Fibroblast of lung (primary cell): ENCODE data around the gene COL8A1. TPM values are rescaled to one million over a fixed set of nuclear protein-coding genes. Genes with fewer than 3 reads are reported as not detected.

Source experiments
- DNase-seq, 2 donors: peaks; one replicate each; pipeline versions ENCODE4 v3.0.0 to v3.0.0-alpha.2; 2010; ENCODE audit warnings: low read depth in 2 of 2
- H2AFZ ChIP-seq: 2 replicates; pipeline ENCODE4 v1.5.1; 2012; ENCODE audit warnings: low read length, control low read depth, inconsistent platforms
- H3K27ac ChIP-seq: 2 replicates; pipeline ENCODE4 v1.5.1; 2011; ENCODE audit warnings: low read length, control low read depth; ENCODE audit not compliant: insufficient read depth
- H3K27me3 ChIP-seq: 2 replicates; pipeline ENCODE4 v1.5.1; 2011; ENCODE audit warnings: mild to moderate bottlenecking, low read length; ENCODE audit not compliant: control insufficient read depth, insufficient read depth
- H3K36me3 ChIP-seq: 2 replicates; pipeline ENCODE4 v1.5.1; 2011; ENCODE audit warnings: low read length; ENCODE audit not compliant: control insufficient read depth, insufficient read depth
- H3K4me1 ChIP-seq: 2 replicates; pipeline ENCODE4 v1.5.1; 2011; ENCODE audit warnings: low read length; ENCODE audit not compliant: control insufficient read depth, insufficient read depth; ENCODE audit errors: extremely low read depth
- H3K4me2 ChIP-seq: 2 replicates; pipeline ENCODE4 v1.5.1; 2011; ENCODE audit warnings: low read length, control low read depth; ENCODE audit not compliant: insufficient read depth; ENCODE audit errors: extremely low read depth
- H3K4me3 ChIP-seq, 4 experiments: fragments of 200-600 bp in 1 of 4; sonication (generic) in 1 of 4; replicated peaks in 1 of 4; 2 replicates each; pipeline ENCODE4 v1.5.1; 2011 to 2016; ENCODE audit warnings: low read length in 4 of 4, low read depth in 3 of 4, mild to moderate bottlenecking in 3 of 4, control low read depth in 2 of 4, inconsistent platforms in 1 of 4, mixed read lengths in 1 of 4; ENCODE audit not compliant: insufficient read depth in 1 of 4; ENCODE audit errors: control extremely low read depth in 1 of 4
- H3K79me2 ChIP-seq: 2 replicates; pipeline ENCODE4 v1.5.1; 2012; ENCODE audit warnings: mild to moderate bottlenecking, low read length, inconsistent platforms; ENCODE audit not compliant: control insufficient read depth, insufficient read depth
- H3K9ac ChIP-seq: 2 replicates; pipeline ENCODE4 v1.5.1; 2011; ENCODE audit warnings: mild to moderate bottlenecking, low read length, control low read depth; ENCODE audit not compliant: insufficient read depth
- H3K9me3 ChIP-seq: 2 replicates; pipeline ENCODE4 v1.5.1; 2012; ENCODE audit warnings: low read depth, low read length; ENCODE audit not compliant: control insufficient read depth, insufficient read depth
- H4K20me1 ChIP-seq: 2 replicates; pipeline ENCODE4 v1.5.1; 2011; ENCODE audit warnings: low read length; ENCODE audit not compliant: control insufficient read depth, insufficient read depth; ENCODE audit errors: extremely low read depth
- CTCF ChIP-seq, 2 donors: IDR thresholded peaks in 1 of 2; conservative IDR thresholded peaks in 1 of 2; 1 replicate in 1 of 2; 2 replicates in 1 of 2; pipeline ENCODE4 v1.5.1; 2011 to 2012; ENCODE audit warnings: low read length in 2 of 2, control low read depth in 1 of 2, inconsistent platforms in 1 of 2, low read depth in 1 of 2, mild to moderate bottlenecking in 1 of 2
- EZH2 ChIP-seq: IDR thresholded peaks from 2 replicates; pipeline ENCODE4 v1.5.1; 2012; ENCODE audit warnings: low read length, control low read depth, mild to moderate bottlenecking; ENCODE audit errors: missing control alignments
- polyA plus RNA-seq, 2 donors: library from polyadenylated mRNA; depleted of rRNA in 1 of 2; stranded (reverse) in 1 of 2; unstranded in 1 of 2; fragments of >200 nt; gene quantifications; 2 replicates each; pipeline ENCODE4 v1.2.1, GENCODE V29; 2011 to 2012; ENCODE audit warnings: missing spikeins in 1 of 2
- total RNA-seq: library from RNA; depleted of rRNA; stranded (reverse); fragments of >200 nt; gene quantifications from 2 replicates; pipeline ENCODE4 v1.2.1, GENCODE V29; 2014

Gene COL8A1
- total and polyA plus RNA-seq, 2 donors (not counting 1 experiment from before 2014, with no cell fraction given) = 85.4 to 215 TPM

DNA sequence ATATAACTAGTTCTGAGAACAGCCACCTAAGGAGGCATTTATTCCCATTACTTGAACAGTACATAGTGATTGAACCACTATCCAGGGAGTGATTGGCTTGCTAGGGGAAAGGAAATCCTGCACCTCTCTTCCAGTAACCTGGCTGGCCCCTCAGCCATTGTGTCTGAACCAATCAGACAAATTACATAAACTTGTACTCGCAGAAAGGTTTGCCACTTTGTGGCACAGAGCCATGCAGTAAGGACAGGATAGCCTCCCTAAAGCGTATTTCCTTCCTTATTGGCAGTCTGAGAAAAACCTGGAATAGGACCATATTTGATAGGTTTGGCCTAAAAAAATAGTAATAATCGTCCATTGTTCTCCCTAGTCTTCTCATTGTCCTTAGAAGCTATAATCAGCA, 198.3 kb downstream of the COL8A1 start:
- no peak for DNase-seq
- Histone ChIP-seq H3K4me2 (no peak overlapping the region), H3K4me1 (peaks cover 2% of the 10 kb centered on the region), H2AFZ (no peak overlapping the region), H3K27ac (no peak overlapping the region), H3K4me3 (no peak overlapping the region), H3K36me3 (no peaks in the 10 kb centered on the region), H3K27me3 (no peaks in the 10 kb centered on the region), H3K9ac (no peak overlapping the region), H3K9me3 (no peaks in the 10 kb centered on the region), H3K79me2 (no peaks in the 10 kb centered on the region), H4K20me1 (no peaks in the 10 kb centered on the region)
- TF ChIP-seq EZH2 = no peak
- no peak for TF ChIP-seq CTCF (conservative IDR thresholded peaks at IDR 0.05 in 1 of 2, IDR thresholded peaks at IDR 0.05 in 1 of 2; ENCODE audit: low read depth in 1 of 2, low read length in 2 of 2)

GRCh38 chr3:99837715-99838114, 199.3 kb downstream of the COL8A1 start:
- Histone ChIP-seq H3K9me3 (no peaks in the 10 kb centered on the region), H3K4me3 (no peak overlapping the region), H3K4me1 (peaks cover 2% of the 10 kb centered on the region), H3K9ac (no peak overlapping the region), H2AFZ (no peak overlapping the region), H3K27me3 (no peaks in the 10 kb centered on the region), H3K79me2 (peaks cover 2% of the 10 kb centered on the region), H4K20me1 (no peaks in the 10 kb centered on the region), H3K4me2 (no peak overlapping the region), H3K27ac (no peak overlapping the region), H3K36me3 (no peaks in the 10 kb centered on the region)
- TF ChIP-seq CTCF (conservative IDR thresholded peaks at IDR 0.05 in 1 of 2, IDR thresholded peaks at IDR 0.05 in 1 of 2; ENCODE audit: low read depth in 1 of 2, low read length in 2 of 2) (no peak), EZH2 (no peak)
- DNase-seq = no peak

DNA sequence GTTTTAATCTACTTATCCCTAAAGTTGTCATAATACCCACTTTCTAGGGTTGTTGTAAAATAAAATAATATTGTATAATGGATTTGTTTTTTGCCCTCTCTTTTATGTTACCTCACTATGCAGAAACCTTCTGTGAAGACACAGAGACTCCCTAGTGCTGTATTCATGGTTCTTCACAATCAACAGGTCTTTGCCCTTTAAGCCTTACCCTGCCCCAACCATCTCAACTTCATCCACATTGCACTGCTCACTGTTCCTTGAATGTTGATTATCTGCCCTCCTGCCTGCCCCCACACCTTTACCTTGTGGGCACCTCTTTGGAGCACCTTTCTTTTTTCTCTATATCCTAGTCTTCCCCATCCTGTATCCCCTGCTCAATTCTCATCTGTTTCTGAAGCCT, 200.4 kb downstream of the COL8A1 start:
- TF ChIP-seq CTCF (conservative IDR thresholded peaks at IDR 0.05 in 1 of 2, IDR thresholded peaks at IDR 0.05 in 1 of 2; ENCODE audit: low read depth in 1 of 2, low read length in 2 of 2) = no peak
- no peak for TF ChIP-seq EZH2
- H2AFZ ChIP-seq = no peak overlapping the region
- H4K20me1 ChIP-seq = no peaks in the 10 kb centered on the region
- no peak overlapping the region for H3K4me2 ChIP-seq
- H3K9me3 ChIP-seq = no peaks in the 10 kb centered on the region
- peaks cover 2% of the 10 kb centered on the region for H3K79me2 ChIP-seq
- no peaks in the 10 kb centered on the region for H3K27me3 ChIP-seq
- peaks cover 2% of the 10 kb centered on the region for H3K4me1 ChIP-seq
- no peak overlapping the region for H3K27ac ChIP-seq
- H3K4me3 ChIP-seq = no peak overlapping the region
- H3K9ac ChIP-seq = no peak overlapping the region
- no peaks in the 10 kb centered on the region for H3K36me3 ChIP-seq
- no peak for DNase-seq
